Right lobe of liver (tissue), 6 donors: Measurements from ENCODE around the gene GPRIN3. TPM values are rescaled to one million over a fixed set of nuclear protein-coding genes. Genes with fewer than 3 reads are reported as not detected.
A peak's percentile ranks its signal among the peaks of the same experiment; 100 is the strongest.

Source experiments
- ATAC-seq, 4 donors: fragments of 200-7000 bp; cut with Tn5 transposase; one replicate each; pipeline ENCODE4 v1.9.1; 2020; ENCODE audit warnings: mild to moderate bottlenecking in 4 of 4, moderate library complexity in 4 of 4
- DNase-seq, 3 donors: peaks; one replicate each; pipeline ENCODE4 v3.0.0-alpha.2; 2020
- H3K27ac ChIP-seq, 3 donors: fragments of 200-600 bp; one replicate each; pipeline ENCODE4 v1.8.0; 2022
- H3K27me3 ChIP-seq, 2 donors: fragments of 200-600 bp; one replicate each; pipeline ENCODE4 v1.8.0; 2022
- H3K36me3 ChIP-seq, 4 donors: fragments of 200-600 bp; sonication (generic) in 1 of 4; one replicate each; pipeline versions ENCODE4 v1.5.1 to v1.8.0; 2017 to 2022; ENCODE audit warnings: control low read depth in 1 of 4
- H3K4me1 ChIP-seq, 4 donors: fragments of 200-600 bp; sonication (generic) in 1 of 4; one replicate each; pipeline versions ENCODE4 v1.5.1 to v1.8.0; 2017 to 2022; ENCODE audit warnings: control low read depth in 1 of 4
- H3K4me3 ChIP-seq, 3 donors: fragments of 200-600 bp; one replicate each; pipeline ENCODE4 v1.8.0; 2022
- H3K9me3 ChIP-seq, 4 donors: fragments of 200-600 bp; sonication (generic) in 1 of 4; one replicate each; pipeline versions ENCODE4 v1.5.1 to v1.8.0; 2017 to 2022; ENCODE audit warnings: control low read depth in 1 of 4
- POLR2A ChIP-seq: fragments of 450-650 bp; IDR thresholded peaks from one replicate; pipeline ENCODE4 v1.6.1; 2017; ENCODE audit warnings: antibody characterized with exemption, mild to moderate bottlenecking
- WGBS: methylation state at CpG from one replicate; pipeline ENCODE4 v1.1.6; 2018; ENCODE audit warnings: low coverage, low lambda C conversion rate; ENCODE audit not compliant: insufficient coverage; ENCODE audit errors: missing lambda C conversion rate; 5-methylcytosine and 5-hydroxymethylcytosine counted together
- intact Hi-C, 2 donors: fragments of 100-400 bp; cut with DNase I; formaldehyde crosslinking; loops; one replicate each; pipeline versions ENCODE4 v1.11.2 to v1.14.1; 2022
- total RNA-seq, 6 experiments: library from RNA; depleted of rRNA in 2 of 6; stranded (reverse); fragments of >200 nt in 2 of 6; fragmentation: NEBNext Ultra II Directional in 3 of 6; extraction: Animal tissue kit (Norgen Biotek cat#: 25700) in 3 of 6; gene quantifications; one replicate each; pipeline versions ENCODE4 v1.1.0 to v1.2.4, GENCODE V29; 2016 to 2023
- TF ChIP-seq, protein P1 (sequence below), 4 donors: fragments of 200-600 bp in 3 of 4; fragments of 450-650 bp in 1 of 4; IDR thresholded peaks; one replicate each; pipeline versions ENCODE4 v1.5.1 to v1.8.0; 2016 to 2022; ENCODE audit warnings: antibody characterized with exemption in 4 of 4, mild to moderate bottlenecking in 2 of 4
- donor health status: DM: no; HTN: yes; CAD: no.
- donor health status: DM: no; HTN: no; CAD: no.
- donor health status: DM: no; HTN: no; CAD: no.
- donor health status: DM: no; HTN: yes; CAD: no.
- donor health status: DM: no; HTN: yes; CAD: no.

Gene GPRIN3
- total RNA-seq, 6 experiments from 2014 or later: 0.29 to 7.9 (median 3.9) TPM

DNA sequence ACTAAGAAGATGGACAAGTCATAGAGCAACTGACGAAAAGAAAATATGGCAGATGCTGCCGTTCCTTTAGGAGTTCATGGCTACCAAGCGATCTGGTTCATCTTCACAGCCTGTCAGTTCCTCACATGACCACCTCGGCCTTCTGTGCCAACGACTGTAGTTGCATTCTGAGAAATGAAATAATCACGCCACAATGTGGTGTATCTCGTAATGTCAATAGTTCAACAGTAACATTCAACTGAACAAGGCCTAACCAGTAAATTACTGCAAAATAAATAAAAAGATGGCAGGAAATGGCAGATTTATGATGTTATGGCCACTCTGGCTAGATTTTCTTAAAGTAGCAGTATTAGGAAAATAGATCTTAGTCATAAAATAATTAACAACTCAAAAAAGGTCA is 4.4 kb downstream of the GPRIN3 start:
- TF ChIP-seq POLR2A: no peak
- TF ChIP-seq, protein P1, sequence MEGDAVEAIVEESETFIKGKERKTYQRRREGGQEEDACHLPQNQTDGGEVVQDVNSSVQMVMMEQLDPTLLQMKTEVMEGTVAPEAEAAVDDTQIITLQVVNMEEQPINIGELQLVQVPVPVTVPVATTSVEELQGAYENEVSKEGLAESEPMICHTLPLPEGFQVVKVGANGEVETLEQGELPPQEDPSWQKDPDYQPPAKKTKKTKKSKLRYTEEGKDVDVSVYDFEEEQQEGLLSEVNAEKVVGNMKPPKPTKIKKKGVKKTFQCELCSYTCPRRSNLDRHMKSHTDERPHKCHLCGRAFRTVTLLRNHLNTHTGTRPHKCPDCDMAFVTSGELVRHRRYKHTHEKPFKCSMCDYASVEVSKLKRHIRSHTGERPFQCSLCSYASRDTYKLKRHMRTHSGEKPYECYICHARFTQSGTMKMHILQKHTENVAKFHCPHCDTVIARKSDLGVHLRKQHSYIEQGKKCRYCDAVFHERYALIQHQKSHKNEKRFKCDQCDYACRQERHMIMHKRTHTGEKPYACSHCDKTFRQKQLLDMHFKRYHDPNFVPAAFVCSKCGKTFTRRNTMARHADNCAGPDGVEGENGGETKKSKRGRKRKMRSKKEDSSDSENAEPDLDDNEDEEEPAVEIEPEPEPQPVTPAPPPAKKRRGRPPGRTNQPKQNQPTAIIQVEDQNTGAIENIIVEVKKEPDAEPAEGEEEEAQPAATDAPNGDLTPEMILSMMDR (IDR thresholded peaks at IDR 0.05): no peak
- ATAC-seq (no peak), DNase-seq (no peak)
- intact Hi-C loops: no loop called here
- Histone ChIP-seq H3K27ac (no peak overlapping the region), H3K4me3 (no peak overlapping the region), H3K4me1 (peaks cover 0 to 10% (median 2%) of the 10 kb centered on the region in 4 donors), H3K36me3 (no peaks in the 10 kb centered on the region), H3K27me3 (no peaks in the 10 kb centered on the region), H3K9me3 (no peaks in the 10 kb centered on the region)
- WGBS: 72% methylated on average over 7 of the region's 7 CpGs

DNA sequence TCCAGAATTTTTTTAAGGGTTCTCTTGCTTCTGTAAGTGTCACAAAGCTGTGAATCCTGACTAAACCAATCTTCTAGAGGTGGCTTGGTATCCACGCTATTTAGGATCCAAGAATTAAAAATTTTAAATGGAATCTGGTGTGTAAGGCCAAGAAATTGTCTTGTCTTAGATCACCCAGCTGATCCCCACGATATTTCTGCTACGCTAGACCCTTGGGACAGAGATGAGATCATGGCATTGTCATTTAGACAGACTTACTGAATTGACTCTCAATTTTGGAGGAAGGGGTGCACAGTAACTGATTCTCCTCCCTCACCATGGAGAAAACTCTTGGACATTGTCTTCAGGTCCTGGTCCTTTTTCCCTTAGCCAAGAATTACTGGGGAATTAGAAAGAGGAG is 5.7 kb downstream of the GPRIN3 start:
- 85% methylated on average over 3 of the region's 3 CpGs for WGBS
- TF ChIP-seq, protein P1 (IDR thresholded peaks at IDR 0.05): no peak
- no peak for ATAC-seq
- Histone ChIP-seq H3K4me3 (no peak overlapping the region), H3K9me3 (no peaks in the 10 kb centered on the region), H3K27me3 (no peaks in the 10 kb centered on the region), H3K36me3 (no peaks in the 10 kb centered on the region), H3K4me1 (peaks cover 0 to 9% (median 0%) of the 10 kb centered on the region in 4 donors), H3K27ac (no peak overlapping the region)
- intact Hi-C loops: no loop called here
- DNase-seq: no peak

DNA sequence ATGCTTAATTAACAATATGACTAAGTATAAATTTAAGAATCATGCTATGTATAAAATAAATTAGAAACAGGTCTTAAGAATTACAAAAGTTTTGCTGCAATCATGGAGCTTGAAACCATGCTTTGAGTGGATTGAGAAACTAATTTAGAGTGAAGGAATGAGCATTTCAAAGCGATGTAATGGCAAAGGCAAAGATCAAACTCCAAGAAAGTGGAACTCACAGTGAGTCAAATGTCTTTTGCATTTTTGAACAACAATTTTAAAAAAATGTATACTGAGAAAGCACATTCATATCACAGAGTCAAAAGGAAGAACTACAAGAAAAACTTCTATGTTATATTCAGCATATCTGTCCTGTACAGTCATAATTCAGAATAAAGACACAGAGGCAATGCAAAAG is 6.6 kb downstream of the GPRIN3 start:
- H3K4me1 ChIP-seq: peaks cover 0 to 18% (median 0%) of the 10 kb centered on the region in 4 donors
- TF ChIP-seq, protein P1 (IDR thresholded peaks at IDR 0.05): no peak
- TF ChIP-seq POLR2A: no peak
- no peaks in the 10 kb centered on the region for H3K9me3 ChIP-seq
- ATAC-seq (no peak), DNase-seq (no peak)
- no peak overlapping the region for H3K4me3 ChIP-seq
- no peak overlapping the region for H3K27ac ChIP-seq
- no peaks in the 10 kb centered on the region for H3K27me3 ChIP-seq
- intact Hi-C loops: no loop called here
- no peaks in the 10 kb centered on the region for H3K36me3 ChIP-seq
- 33% methylated on average over 1 of the region's 1 CpG for WGBS

DNA sequence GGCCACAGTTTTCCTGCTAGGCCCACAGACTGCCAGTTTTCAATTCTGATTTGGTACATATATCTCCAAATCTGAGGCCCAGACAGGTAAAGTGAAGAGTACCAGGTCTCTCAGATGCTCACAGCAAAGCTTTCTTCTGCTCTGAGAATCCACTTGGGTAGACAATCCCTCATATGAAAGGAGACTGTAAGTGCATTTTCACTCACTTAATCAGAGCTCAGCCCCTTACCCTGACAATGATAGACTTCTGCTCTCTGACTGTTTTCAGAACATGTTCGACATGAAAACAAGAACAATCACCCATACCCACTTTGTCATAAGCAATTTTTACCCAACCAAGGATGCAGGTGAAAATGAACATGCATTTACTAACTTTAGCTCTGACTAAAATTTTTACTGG is 7.1 kb downstream of the GPRIN3 start:
- DNase-seq (no peak), ATAC-seq (no peak)
- H3K27me3 ChIP-seq: no peaks in the 10 kb centered on the region
- no peak overlapping the region for H3K4me3 ChIP-seq
- no peak overlapping the region for H3K27ac ChIP-seq
- no peaks in the 10 kb centered on the region for H3K36me3 ChIP-seq
- peaks cover 0 to 21% (median 0%) of the 10 kb centered on the region in 4 donors for H3K4me1 ChIP-seq
- H3K9me3 ChIP-seq: no peaks in the 10 kb centered on the region
- TF ChIP-seq, protein P1 (IDR thresholded peaks at IDR 0.05): no peak
- no peak for TF ChIP-seq POLR2A
- intact Hi-C loops: no loop called here
- WGBS: 80% methylated on average over 1 of the region's 1 CpG

DNA sequence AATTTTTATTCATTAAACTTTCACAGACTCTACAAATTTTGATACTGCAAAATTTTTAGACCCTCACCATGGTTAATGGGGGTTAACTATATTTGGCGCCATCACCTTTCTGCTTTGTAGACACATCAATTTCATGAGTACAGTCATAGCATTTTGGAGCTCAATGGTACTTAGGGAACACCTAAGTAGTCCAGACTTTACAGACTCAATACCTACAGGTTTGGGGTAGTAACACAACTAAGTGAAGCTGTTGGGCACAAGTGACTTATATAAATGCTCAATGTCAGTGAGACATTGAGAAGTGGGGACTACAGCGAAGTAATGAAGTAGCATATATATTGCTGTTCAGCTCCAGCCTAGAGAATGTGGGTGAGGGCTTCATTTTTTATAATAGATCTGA is 7.5 kb downstream of the GPRIN3 start:
- DNase-seq (no peak), ATAC-seq (no peak)
- H3K27ac ChIP-seq: peak overlapping the region in 2 of 3 donors; percentile 80 to 87
- H3K36me3 ChIP-seq: no peaks in the 10 kb centered on the region
- WGBS: 72% methylated on average over 2 of the region's 2 CpGs
- no peaks in the 10 kb centered on the region for H3K27me3 ChIP-seq
- intact Hi-C loops: no loop called here
- H3K4me3 ChIP-seq: no peak overlapping the region
- TF ChIP-seq POLR2A: no peak
- peaks cover 0 to 21% (median 0%) of the 10 kb centered on the region in 4 donors for H3K4me1 ChIP-seq
- no peaks in the 10 kb centered on the region for H3K9me3 ChIP-seq
